Measurements from ENCODE around the gene SNAPC3. TPM values are rescaled to one million over a fixed set of nuclear protein-coding genes. Genes with fewer than 3 reads are reported as not detected.

The SNAPC3 gene
- 33.5 to 37.7 TPM (median 33.6 TPM) in 3 replicates for total RNA-seq (2021)
- percentile 90 among the genes with signal in this experiment for Bru-seq, nascent RNA
- long read RNA-seq, experiment 1, full-length matches to known transcripts = 188 of 218 reads
- long read RNA-seq, experiment 1, partial matches to known transcripts = 10 of 218 reads
- long read RNA-seq, experiment 1, other reads (novel, unspliced or antisense) = 20 of 218 reads
- long read RNA-seq, experiment 2, full-length matches to known transcripts = 15 of 32 reads
- long read RNA-seq, experiment 2, partial matches to known transcripts = 3 of 32 reads
- long read RNA-seq, experiment 2, other reads (novel, unspliced or antisense) = 14 of 32 reads
- long read RNA-seq, experiment 3, full-length matches to known transcripts = 48 of 58 reads
- long read RNA-seq, experiment 3, partial matches to known transcripts = 4 of 58 reads
- long read RNA-seq, experiment 3, other reads (novel, unspliced or antisense) = 6 of 58 reads

DNA sequence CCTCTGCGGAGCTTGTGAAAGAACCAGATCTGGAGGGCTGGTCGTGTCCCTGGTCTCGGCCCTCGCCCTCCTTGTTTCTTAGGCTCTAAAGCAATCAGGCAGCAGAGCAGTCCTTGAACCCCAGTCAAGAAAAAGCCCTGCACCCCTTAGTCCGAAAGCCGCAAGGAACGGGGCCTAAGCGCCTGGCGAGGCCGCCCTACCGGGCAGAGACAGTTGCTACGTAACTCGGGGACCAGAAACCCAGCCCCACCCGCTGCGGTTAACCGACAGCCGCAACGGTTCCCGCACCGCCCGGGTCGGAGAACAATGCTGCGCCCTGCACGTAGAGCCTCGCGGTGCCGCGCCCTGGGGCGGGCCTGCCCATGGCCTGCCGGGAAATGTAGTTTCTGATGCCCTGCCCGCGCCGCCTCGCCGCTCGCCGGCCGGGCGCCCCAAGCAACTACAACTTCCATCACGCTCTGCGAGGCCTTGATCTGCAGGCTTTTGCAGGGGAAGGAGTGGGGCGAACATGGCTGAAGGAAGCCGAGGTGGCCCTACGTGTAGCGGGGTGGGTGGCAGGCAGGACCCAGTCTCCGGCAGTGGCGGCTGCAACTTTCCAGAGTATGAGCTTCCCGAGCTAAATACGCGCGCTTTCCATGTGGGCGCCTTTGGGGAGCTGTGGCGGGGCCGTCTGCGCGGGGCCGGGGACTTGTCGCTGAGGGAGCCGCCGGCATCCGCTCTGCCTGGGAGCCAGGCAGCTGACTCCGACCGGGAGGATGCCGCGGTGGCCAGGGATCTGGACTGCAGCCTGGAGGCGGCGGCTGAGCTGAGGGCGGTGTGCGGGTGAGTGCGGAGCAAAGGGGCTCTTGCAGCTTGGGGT is at the start of gene SNAPC3:
Gene SNAPC3, plus strand, starts transcription at position 505 of the 859 bp plus-strand sequence. Its CDS starts 4 bp downstream, at position 509.
- Mint-ChIP-seq H3K27ac (peak within 1 kb of the TSS; percentile 92), H3K9me3 (no peaks in the 10 kb centered on the region), H3K27me3 (ENCODE audit: low read depth) (no peaks in the 10 kb centered on the region), H3K36me3 (peaks cover 24% of the 10 kb centered on the region), H3K4me3 (peak within 1 kb of the TSS; percentile 96), H3K4me1 (peaks cover 38% of the 10 kb centered on the region)
- CTCF ChIA-PET = interaction anchor here (0.6 to 1.7 kb wide), 6 partner anchors 18 to 191 kb away, joined by 3 to 8 read pairs (median 4); partner anchors contain the start of genes CCDC171 and TTC39B
- DNase-seq (ENCODE audit: low spot score) (peak; percentile 96), ATAC-seq (peak; percentile 94)
- POLR2A ChIA-PET = interaction anchor here (0.6 to 1.1 kb wide), 3 partner anchors 88 to 131 kb away, joined by 3 to 4 read pairs (median 3); partner anchors contain the start of genes CCDC171 and PSIP1
- TF ChIP-seq SMAD4 (CRISPR knock-in tag; IDR thresholded peaks at IDR 0.05) (no peak), KAT7 (CRISPR knock-in tag; IDR thresholded peaks at IDR 0.05; ENCODE audit: borderline replicate concordance) (no peak; the same call in 1 of the 2 replicates), FOXJ3 (CRISPR knock-in tag; IDR thresholded peaks at IDR 0.05; ENCODE audit: borderline replicate concordance) (no peak), TEAD1 (CRISPR knock-in tag; IDR thresholded peaks at IDR 0.05) (peak; percentile 62), GABPB1 (CRISPR knock-in tag; IDR thresholded peaks at IDR 0.05) (peak; percentile 72), FOXK1 (CRISPR knock-in tag; IDR thresholded peaks at IDR 0.05) (peak; percentile 44), FOXP1 (CRISPR knock-in tag; IDR thresholded peaks at IDR 0.05; ENCODE audit: borderline replicate concordance) (peak; percentile 47; the same call in 1 of the 2 replicates), SP1 (CRISPR knock-in tag; conservative IDR thresholded peaks at IDR 0.05) (peak; percentile 91), MYBL2 (CRISPR knock-in tag; IDR thresholded peaks at IDR 0.05) (peak; percentile 94), ZNF232 (CRISPR knock-in tag; IDR thresholded peaks at IDR 0.05) (0 out of 2 replicates have a peak, but pooled peaks have one; percentile 11), ZBTB21 (CRISPR knock-in tag; IDR thresholded peaks at IDR 0.05; ENCODE audit: borderline replicate concordance) (peak; percentile 28; the same call in 1 of the 2 replicates), CREM (CRISPR knock-in tag; IDR thresholded peaks at IDR 0.05) (peak; percentile 86; the same call in 1 of the 2 replicates)
- TF ChIP-seq, protein P1, sequence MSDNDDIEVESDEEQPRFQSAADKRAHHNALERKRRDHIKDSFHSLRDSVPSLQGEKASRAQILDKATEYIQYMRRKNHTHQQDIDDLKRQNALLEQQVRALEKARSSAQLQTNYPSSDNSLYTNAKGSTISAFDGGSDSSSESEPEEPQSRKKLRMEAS (CRISPR knock-in tag; IDR thresholded peaks at IDR 0.05) = peak; percentile 86
- TF ChIP-seq, protein P2, sequence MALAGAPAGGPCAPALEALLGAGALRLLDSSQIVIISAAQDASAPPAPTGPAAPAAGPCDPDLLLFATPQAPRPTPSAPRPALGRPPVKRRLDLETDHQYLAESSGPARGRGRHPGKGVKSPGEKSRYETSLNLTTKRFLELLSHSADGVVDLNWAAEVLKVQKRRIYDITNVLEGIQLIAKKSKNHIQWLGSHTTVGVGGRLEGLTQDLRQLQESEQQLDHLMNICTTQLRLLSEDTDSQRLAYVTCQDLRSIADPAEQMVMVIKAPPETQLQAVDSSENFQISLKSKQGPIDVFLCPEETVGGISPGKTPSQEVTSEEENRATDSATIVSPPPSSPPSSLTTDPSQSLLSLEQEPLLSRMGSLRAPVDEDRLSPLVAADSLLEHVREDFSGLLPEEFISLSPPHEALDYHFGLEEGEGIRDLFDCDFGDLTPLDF (CRISPR knock-in tag; IDR thresholded peaks at IDR 0.05) = no peak
- TF ChIP-seq, protein P3, sequence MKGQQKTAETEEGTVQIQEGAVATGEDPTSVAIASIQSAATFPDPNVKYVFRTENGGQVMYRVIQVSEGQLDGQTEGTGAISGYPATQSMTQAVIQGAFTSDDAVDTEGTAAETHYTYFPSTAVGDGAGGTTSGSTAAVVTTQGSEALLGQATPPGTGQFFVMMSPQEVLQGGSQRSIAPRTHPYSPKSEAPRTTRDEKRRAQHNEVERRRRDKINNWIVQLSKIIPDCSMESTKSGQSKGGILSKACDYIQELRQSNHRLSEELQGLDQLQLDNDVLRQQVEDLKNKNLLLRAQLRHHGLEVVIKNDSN (CRISPR knock-in tag; IDR thresholded peaks at IDR 0.05) = no peak
- TF ChIP-seq, protein P4, sequence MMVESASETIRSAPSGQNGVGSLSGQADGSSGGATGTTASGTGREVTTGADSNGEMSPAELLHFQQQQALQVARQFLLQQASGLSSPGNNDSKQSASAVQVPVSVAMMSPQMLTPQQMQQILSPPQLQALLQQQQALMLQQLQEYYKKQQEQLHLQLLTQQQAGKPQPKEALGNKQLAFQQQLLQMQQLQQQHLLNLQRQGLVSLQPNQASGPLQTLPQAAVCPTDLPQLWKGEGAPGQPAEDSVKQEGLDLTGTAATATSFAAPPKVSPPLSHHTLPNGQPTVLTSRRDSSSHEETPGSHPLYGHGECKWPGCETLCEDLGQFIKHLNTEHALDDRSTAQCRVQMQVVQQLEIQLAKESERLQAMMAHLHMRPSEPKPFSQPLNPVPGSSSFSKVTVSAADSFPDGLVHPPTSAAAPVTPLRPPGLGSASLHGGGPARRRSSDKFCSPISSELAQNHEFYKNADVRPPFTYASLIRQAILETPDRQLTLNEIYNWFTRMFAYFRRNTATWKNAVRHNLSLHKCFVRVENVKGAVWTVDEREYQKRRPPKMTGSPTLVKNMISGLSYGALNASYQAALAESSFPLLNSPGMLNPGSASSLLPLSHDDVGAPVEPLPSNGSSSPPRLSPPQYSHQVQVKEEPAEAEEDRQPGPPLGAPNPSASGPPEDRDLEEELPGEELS (CRISPR knock-in tag; IDR thresholded peaks at IDR 0.05) = peak; percentile 74; the same call in 1 of the 2 replicates
- TF ChIP-seq, protein P5, sequence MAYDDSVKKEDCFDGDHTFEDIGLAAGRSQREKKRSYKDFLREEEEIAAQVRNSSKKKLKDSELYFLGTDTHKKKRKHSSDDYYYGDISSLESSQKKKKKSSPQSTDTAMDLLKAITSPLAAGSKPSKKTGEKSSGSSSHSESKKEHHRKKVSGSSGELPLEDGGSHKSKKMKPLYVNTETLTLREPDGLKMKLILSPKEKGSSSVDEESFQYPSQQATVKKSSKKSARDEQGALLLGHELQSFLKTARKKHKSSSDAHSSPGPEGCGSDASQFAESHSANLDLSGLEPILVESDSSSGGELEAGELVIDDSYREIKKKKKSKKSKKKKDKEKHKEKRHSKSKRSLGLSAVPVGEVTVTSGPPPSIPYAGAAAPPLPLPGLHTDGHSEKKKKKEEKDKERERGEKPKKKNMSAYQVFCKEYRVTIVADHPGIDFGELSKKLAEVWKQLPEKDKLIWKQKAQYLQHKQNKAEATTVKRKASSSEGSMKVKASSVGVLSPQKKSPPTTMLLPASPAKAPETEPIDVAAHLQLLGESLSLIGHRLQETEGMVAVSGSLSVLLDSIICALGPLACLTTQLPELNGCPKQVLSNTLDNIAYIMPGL (CRISPR knock-in tag; IDR thresholded peaks at IDR 0.05) = peak; percentile 66; the same call in 1 of the 2 replicates
- TF ChIP-seq, protein P6, sequence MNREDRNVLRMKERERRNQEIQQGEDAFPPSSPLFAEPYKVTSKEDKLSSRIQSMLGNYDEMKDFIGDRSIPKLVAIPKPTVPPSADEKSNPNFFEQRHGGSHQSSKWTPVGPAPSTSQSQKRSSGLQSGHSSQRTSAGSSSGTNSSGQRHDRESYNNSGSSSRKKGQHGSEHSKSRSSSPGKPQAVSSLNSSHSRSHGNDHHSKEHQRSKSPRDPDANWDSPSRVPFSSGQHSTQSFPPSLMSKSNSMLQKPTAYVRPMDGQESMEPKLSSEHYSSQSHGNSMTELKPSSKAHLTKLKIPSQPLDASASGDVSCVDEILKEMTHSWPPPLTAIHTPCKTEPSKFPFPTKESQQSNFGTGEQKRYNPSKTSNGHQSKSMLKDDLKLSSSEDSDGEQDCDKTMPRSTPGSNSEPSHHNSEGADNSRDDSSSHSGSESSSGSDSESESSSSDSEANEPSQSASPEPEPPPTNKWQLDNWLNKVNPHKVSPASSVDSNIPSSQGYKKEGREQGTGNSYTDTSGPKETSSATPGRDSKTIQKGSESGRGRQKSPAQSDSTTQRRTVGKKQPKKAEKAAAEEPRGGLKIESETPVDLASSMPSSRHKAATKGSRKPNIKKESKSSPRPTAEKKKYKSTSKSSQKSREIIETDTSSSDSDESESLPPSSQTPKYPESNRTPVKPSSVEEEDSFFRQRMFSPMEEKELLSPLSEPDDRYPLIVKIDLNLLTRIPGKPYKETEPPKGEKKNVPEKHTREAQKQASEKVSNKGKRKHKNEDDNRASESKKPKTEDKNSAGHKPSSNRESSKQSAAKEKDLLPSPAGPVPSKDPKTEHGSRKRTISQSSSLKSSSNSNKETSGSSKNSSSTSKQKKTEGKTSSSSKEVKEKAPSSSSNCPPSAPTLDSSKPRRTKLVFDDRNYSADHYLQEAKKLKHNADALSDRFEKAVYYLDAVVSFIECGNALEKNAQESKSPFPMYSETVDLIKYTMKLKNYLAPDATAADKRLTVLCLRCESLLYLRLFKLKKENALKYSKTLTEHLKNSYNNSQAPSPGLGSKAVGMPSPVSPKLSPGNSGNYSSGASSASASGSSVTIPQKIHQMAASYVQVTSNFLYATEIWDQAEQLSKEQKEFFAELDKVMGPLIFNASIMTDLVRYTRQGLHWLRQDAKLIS (CRISPR knock-in tag; IDR thresholded peaks at IDR 0.05; ENCODE audit: borderline replicate concordance) = peak; percentile 82; the same call in 1 of the 2 replicates
- TF ChIP-seq, protein P7, sequence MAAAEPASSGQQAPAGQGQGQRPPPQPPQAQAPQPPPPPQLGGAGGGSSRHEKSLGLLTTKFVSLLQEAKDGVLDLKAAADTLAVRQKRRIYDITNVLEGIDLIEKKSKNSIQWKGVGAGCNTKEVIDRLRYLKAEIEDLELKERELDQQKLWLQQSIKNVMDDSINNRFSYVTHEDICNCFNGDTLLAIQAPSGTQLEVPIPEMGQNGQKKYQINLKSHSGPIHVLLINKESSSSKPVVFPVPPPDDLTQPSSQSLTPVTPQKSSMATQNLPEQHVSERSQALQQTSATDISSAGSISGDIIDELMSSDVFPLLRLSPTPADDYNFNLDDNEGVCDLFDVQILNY (CRISPR knock-in tag; IDR thresholded peaks at IDR 0.05) = peak; percentile 85; the same call in 1 of the 2 replicates
- TF ChIP-seq, protein P8, sequence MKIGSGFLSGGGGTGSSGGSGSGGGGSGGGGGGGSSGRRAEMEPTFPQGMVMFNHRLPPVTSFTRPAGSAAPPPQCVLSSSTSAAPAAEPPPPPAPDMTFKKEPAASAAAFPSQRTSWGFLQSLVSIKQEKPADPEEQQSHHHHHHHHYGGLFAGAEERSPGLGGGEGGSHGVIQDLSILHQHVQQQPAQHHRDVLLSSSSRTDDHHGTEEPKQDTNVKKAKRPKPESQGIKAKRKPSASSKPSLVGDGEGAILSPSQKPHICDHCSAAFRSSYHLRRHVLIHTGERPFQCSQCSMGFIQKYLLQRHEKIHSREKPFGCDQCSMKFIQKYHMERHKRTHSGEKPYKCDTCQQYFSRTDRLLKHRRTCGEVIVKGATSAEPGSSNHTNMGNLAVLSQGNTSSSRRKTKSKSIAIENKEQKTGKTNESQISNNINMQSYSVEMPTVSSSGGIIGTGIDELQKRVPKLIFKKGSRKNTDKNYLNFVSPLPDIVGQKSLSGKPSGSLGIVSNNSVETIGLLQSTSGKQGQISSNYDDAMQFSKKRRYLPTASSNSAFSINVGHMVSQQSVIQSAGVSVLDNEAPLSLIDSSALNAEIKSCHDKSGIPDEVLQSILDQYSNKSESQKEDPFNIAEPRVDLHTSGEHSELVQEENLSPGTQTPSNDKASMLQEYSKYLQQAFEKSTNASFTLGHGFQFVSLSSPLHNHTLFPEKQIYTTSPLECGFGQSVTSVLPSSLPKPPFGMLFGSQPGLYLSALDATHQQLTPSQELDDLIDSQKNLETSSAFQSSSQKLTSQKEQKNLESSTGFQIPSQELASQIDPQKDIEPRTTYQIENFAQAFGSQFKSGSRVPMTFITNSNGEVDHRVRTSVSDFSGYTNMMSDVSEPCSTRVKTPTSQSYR (CRISPR knock-in tag; IDR thresholded peaks at IDR 0.05) = no peak
